DND-41 (cell line): ENCODE data around the gene MRM3.

Experiments
- EZH2 ChIP-seq: IDR thresholded peaks from 3 replicates; pipeline ENCODE4 v1.6.1; 2012; ENCODE audit warnings: borderline replicate concordance, low read depth, mild to moderate bottlenecking, moderate library complexity, low read length, inconsistent platforms; ENCODE audit not compliant: severe bottlenecking
- TF ChIP-seq, protein P1 (sequence below): IDR thresholded peaks from 2 replicates; pipeline ENCODE4 v1.5.1; 2012; ENCODE audit warnings: borderline replicate concordance, low read length, moderate library complexity, mild to moderate bottlenecking; ENCODE audit not compliant: poor library complexity, severe bottlenecking; ENCODE audit errors: extremely low read depth

DNA sequence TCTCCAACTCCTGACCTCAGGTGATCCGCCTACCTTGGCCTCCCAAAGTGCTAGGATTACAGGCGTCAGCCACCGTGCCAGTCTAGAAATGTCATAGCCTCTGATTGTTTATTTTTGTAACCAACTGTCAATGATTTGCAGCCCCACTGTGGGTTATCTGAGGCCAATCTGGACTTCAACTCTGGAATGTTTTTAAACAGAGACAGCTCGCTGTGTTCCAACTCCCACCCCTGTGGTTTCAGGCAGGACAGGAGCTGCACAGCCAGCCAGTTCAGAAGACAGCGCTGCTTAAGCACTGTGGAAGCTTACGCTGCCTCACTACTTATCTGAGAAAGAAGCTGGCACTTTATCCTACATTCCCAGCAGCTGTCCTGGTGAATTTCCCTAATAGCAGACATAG lies 19.5 kb downstream of the MRM3 start:
- TF ChIP-seq, protein P1, sequence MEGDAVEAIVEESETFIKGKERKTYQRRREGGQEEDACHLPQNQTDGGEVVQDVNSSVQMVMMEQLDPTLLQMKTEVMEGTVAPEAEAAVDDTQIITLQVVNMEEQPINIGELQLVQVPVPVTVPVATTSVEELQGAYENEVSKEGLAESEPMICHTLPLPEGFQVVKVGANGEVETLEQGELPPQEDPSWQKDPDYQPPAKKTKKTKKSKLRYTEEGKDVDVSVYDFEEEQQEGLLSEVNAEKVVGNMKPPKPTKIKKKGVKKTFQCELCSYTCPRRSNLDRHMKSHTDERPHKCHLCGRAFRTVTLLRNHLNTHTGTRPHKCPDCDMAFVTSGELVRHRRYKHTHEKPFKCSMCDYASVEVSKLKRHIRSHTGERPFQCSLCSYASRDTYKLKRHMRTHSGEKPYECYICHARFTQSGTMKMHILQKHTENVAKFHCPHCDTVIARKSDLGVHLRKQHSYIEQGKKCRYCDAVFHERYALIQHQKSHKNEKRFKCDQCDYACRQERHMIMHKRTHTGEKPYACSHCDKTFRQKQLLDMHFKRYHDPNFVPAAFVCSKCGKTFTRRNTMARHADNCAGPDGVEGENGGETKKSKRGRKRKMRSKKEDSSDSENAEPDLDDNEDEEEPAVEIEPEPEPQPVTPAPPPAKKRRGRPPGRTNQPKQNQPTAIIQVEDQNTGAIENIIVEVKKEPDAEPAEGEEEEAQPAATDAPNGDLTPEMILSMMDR: no peak
- no peak for TF ChIP-seq EZH2
